Measurements from ENCODE around the gene CLEC7A. TPM values are rescaled to one million over a fixed set of nuclear protein-coding genes. Genes with fewer than 3 reads are reported as not detected.

The CLEC7A gene
- total RNA-seq, 1 donor = 177 TPM

GRCh38 chr12:10155966-10156365 is 26.0 kb upstream of the CLEC7A start:
- Histone ChIP-seq H3K4me3 (ENCODE audit: low read length) (no peak overlapping the region), H3K27me3 (ENCODE audit: insufficient read depth, low read length) (peaks cover 5% of the 10 kb centered on the region), H3K4me1 (ENCODE audit: insufficient read depth, low read length) (peaks cover 32% of the 10 kb centered on the region), H3K9me3 (ENCODE audit: low read depth, low read length) (no peaks in the 10 kb centered on the region)

- Histone ChIP-seq H3K4me3 (ENCODE audit: low read length) (peak overlapping the region; percentile 59), H3K4me1 (ENCODE audit: insufficient read depth, low read length) (peaks cover 14% of the 10 kb centered on the region), H3K9me3 (ENCODE audit: low read depth, low read length) (no peaks in the 10 kb centered on the region), H3K27me3 (ENCODE audit: insufficient read depth, low read length) (peaks cover 5% of the 10 kb centered on the region)
Measured at GRCh38 chr12:10154145-10154496, 24.1 kb upstream of the CLEC7A start.

- H3K27me3 ChIP-seq (ENCODE audit: insufficient read depth, low read length) = peaks cover 5% of the 10 kb centered on the region
- H3K4me1 ChIP-seq (ENCODE audit: insufficient read depth, low read length) = peaks cover 11% of the 10 kb centered on the region
- H3K9me3 ChIP-seq (ENCODE audit: low read depth, low read length) = no peaks in the 10 kb centered on the region
- H3K4me3 ChIP-seq (ENCODE audit: low read length) = peak overlapping the region; percentile 59
Measured at GRCh38 chr12:10153271-10154144, 23.5 kb upstream of the CLEC7A start.

GRCh38 chr12:10151621-10152020 is 21.6 kb upstream of the CLEC7A start:
- no peak overlapping the region for H3K4me3 ChIP-seq (ENCODE audit: low read length)
- H3K4me1 ChIP-seq (ENCODE audit: insufficient read depth, low read length) = peaks cover 11% of the 10 kb centered on the region
- H3K27me3 ChIP-seq (ENCODE audit: insufficient read depth, low read length) = peaks cover 5% of the 10 kb centered on the region
- no peaks in the 10 kb centered on the region for H3K9me3 ChIP-seq (ENCODE audit: low read depth, low read length)

GRCh38 chr12:10147714-10148403 is 17.9 kb upstream of the CLEC7A start:
- no peak overlapping the region for H3K4me3 ChIP-seq (ENCODE audit: low read length)
- H3K9me3 ChIP-seq (ENCODE audit: low read depth, low read length) = no peaks in the 10 kb centered on the region
- H3K4me1 ChIP-seq (ENCODE audit: insufficient read depth, low read length) = peaks cover under 1% of the 10 kb centered on the region
- H3K27me3 ChIP-seq (ENCODE audit: insufficient read depth, low read length) = peaks cover 3% of the 10 kb centered on the region

- no peak overlapping the region for H3K4me3 ChIP-seq (ENCODE audit: low read length)
- H3K27me3 ChIP-seq (ENCODE audit: insufficient read depth, low read length) = no peaks in the 10 kb centered on the region
- no peaks in the 10 kb centered on the region for H3K9me3 ChIP-seq (ENCODE audit: low read depth, low read length)
- H3K4me1 ChIP-seq (ENCODE audit: insufficient read depth, low read length) = peaks cover 6% of the 10 kb centered on the region
Measured at GRCh38 chr12:10142976-10143589, 13.1 kb upstream of the CLEC7A start.

- H3K9me3 ChIP-seq (ENCODE audit: low read depth, low read length) = no peaks in the 10 kb centered on the region
- no peaks in the 10 kb centered on the region for H3K27me3 ChIP-seq (ENCODE audit: insufficient read depth, low read length)
- H3K4me1 ChIP-seq (ENCODE audit: insufficient read depth, low read length) = peaks cover 6% of the 10 kb centered on the region
- H3K4me3 ChIP-seq (ENCODE audit: low read length) = no peak overlapping the region
Measured at GRCh38 chr12:10140001-10140400, 10.0 kb upstream of the CLEC7A start.

- H3K4me3 ChIP-seq (ENCODE audit: low read length) = no peak overlapping the region
- H3K4me1 ChIP-seq (ENCODE audit: insufficient read depth, low read length) = peaks cover 18% of the 10 kb centered on the region
- H3K9me3 ChIP-seq (ENCODE audit: low read depth, low read length) = no peaks in the 10 kb centered on the region
- H3K27me3 ChIP-seq (ENCODE audit: insufficient read depth, low read length) = no peaks in the 10 kb centered on the region
Measured at GRCh38 chr12:10136637-10137205, 6.7 kb upstream of the CLEC7A start.

- H3K4me1 ChIP-seq (ENCODE audit: insufficient read depth, low read length) = peaks cover 29% of the 10 kb centered on the region
- H3K27me3 ChIP-seq (ENCODE audit: insufficient read depth, low read length) = no peaks in the 10 kb centered on the region
Measured at GRCh38 chr12:10135126-10135525, 5.1 kb upstream of the CLEC7A start.

GRCh38 chr12:10132850-10133370 is 2.9 kb upstream of the CLEC7A start:
- Histone ChIP-seq H3K9me3 (ENCODE audit: low read depth, low read length) (no peaks in the 10 kb centered on the region), H3K4me1 (ENCODE audit: insufficient read depth, low read length) (peaks cover 26% of the 10 kb centered on the region), H3K27me3 (ENCODE audit: insufficient read depth, low read length) (no peaks in the 10 kb centered on the region), H3K4me3 (ENCODE audit: low read length) (no peak overlapping the region)

More at GRCh38 chr12:10135126-10135525, 5.1 kb upstream of the CLEC7A start:
- H3K4me3 ChIP-seq (ENCODE audit: low read length) = no peak overlapping the region
- H3K9me3 ChIP-seq (ENCODE audit: low read depth, low read length) = no peaks in the 10 kb centered on the region

GRCh38 chr12:10131111-10131690 is 1.2 kb upstream of the CLEC7A start:
- Histone ChIP-seq H3K4me3 (ENCODE audit: low read length) (no peak overlapping the region), H3K9me3 (ENCODE audit: low read depth, low read length) (no peaks in the 10 kb centered on the region), H3K4me1 (ENCODE audit: insufficient read depth, low read length) (peaks cover 32% of the 10 kb centered on the region), H3K27me3 (ENCODE audit: insufficient read depth, low read length) (peaks cover 5% of the 10 kb centered on the region)

- no peaks in the 10 kb centered on the region for H3K9me3 ChIP-seq (ENCODE audit: low read depth, low read length)
- peaks cover 5% of the 10 kb centered on the region for H3K27me3 ChIP-seq (ENCODE audit: insufficient read depth, low read length)
- peak overlapping the region; percentile 58 for H3K4me3 ChIP-seq (ENCODE audit: low read length)
- H3K4me1 ChIP-seq (ENCODE audit: insufficient read depth, low read length) = peaks cover 32% of the 10 kb centered on the region
Measured at GRCh38 chr12:10128687-10129086, 1.3 kb downstream of the CLEC7A start.

GRCh38 chr12:10126413-10126812 is 3.6 kb downstream of the CLEC7A start:
- Histone ChIP-seq H3K9me3 (ENCODE audit: low read depth, low read length) (no peaks in the 10 kb centered on the region), H3K4me1 (ENCODE audit: insufficient read depth, low read length) (peaks cover 31% of the 10 kb centered on the region), H3K4me3 (ENCODE audit: low read length) (no peak overlapping the region), H3K27me3 (ENCODE audit: insufficient read depth, low read length) (peaks cover 5% of the 10 kb centered on the region)

GRCh38 chr12:10122689-10123088 is 7.3 kb downstream of the CLEC7A start:
- Histone ChIP-seq H3K27me3 (ENCODE audit: insufficient read depth, low read length) (peaks cover 5% of the 10 kb centered on the region), H3K4me3 (ENCODE audit: low read length) (no peak overlapping the region), H3K4me1 (ENCODE audit: insufficient read depth, low read length) (peaks cover 32% of the 10 kb centered on the region), H3K9me3 (ENCODE audit: low read depth, low read length) (no peaks in the 10 kb centered on the region)

Data from mononuclear cell (primary cell).